Stimulated activated CD4-positive, alpha-beta T cell treated with anti-CD3 and anti-CD28 coated beads, Interleukin-1b, Interleukin-23, amount 100 ng/mL, for 24 hours (primary cell): Measurements from ENCODE around the gene DCN.
"Not testable (repeated sequence)": the region's sequence is repeated elsewhere in the genome, so short reads cannot be mapped to it uniquely, and the experiment has no call there.

Experiments used
- DNase-seq, 4 experiments: peaks; one replicate each; pipeline ENCODE4 v3.0.0-alpha.2; 2020; ENCODE audit warnings: low read depth in 4 of 4, low spot score in 1 of 4

The DCN gene, protein sequence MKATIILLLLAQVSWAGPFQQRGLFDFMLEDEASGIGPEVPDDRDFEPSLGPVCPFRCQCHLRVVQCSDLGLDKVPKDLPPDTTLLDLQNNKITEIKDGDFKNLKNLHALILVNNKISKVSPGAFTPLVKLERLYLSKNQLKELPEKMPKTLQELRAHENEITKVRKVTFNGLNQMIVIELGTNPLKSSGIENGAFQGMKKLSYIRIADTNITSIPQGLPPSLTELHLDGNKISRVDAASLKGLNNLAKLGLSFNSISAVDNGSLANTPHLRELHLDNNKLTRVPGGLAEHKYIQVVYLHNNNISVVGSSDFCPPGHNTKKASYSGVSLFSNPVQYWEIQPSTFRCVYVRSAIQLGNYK

DNA sequence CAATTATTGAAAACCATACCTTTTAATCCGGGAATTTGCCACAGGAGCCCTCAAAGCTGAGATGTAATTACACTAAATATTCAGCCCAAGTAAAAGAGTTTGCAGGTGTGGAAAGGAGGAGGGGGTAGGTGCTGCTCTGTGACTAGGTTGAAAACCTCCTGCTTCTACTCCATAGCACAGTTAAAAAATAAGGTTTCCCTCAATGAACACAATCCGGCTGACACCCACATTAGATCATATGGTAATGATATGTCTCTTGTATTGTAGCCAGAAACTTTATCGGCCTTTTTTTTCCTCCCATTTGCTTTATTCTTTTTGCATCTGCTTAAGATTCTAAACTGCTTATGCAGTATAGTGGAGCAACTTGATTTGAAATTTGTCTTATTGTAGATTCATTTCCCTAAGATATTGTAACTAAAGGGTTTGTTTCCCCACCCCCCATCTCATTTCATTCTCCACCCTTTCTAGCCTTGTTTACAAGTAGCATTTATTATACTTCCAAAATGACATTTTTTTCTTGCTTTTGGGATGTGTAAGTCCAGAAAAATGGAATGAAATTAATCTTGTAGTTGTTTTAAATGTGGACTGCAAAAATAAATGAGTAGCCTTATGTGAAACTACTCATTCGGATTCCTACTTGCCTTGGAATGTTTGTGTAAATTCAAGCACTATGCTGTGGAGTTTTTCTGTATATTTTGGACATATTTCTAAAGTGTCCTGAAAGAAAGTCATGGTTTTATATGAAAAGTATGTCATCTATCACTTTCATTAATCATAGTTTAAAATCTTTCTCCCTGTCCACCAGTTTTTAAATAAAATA, at the start of gene DCN:
Gene DCN, minus strand, starts transcription at position 182 of the 820 bp plus-strand sequence. CDS start 4,265 bp downstream, outside the sequence.
- DNase-seq, result no peak

- no peak for DNase-seq
These were observed 48.2 kb upstream of the DCN start for GRCh38 chr12:91230841-91231240.

DNA sequence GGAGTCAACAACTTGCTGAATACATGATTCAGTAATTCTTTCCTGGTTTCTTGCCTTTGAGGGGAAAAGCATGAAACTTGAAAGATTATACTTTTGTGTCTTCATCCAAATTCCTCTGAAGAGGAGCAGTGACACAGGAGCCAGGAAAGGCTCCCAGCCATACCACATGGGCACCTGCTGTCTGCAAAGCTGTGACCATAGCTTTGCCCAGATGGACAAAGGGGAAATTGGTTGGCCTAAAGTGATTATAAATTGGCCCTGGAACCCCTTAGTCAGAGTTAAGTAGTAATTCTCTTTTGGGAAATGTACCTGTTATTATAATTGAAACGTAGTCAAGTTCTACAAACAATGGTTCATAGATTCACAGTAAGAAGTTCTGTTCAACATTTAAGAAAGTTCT, 44.3 kb upstream of the DCN start:
- no peak for DNase-seq

- DNase-seq, result no peak
These were observed 42.7 kb upstream of the DCN start for GRCh38 chr12:91225316-91225715.

DNA sequence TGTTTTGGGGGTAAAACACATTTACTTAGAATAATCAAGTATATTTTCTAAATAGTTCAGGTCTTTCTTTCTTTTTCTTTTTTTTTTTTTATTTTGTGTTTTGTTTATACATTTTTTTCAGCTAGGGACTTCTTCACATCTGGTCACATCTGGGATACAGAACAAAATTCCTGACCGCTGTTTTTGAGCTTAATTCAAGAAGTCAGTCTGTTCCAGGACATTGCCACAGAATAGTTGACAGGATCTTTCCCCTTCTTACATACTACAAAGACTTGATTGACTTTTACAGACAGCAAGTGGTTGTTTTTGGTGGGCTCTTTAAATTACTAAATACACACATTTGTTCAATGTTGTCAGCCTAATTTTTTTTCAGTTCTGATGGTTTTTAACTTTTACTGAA, 41.8 kb upstream of the DCN start:
- DNase-seq, result no peak

GRCh38 chr12:91222746-91223145, 40.1 kb upstream of the DCN start:
- DNase-seq, result no peak

GRCh38 chr12:91219919-91220318, 37.3 kb upstream of the DCN start:
- no peak for DNase-seq

DNA sequence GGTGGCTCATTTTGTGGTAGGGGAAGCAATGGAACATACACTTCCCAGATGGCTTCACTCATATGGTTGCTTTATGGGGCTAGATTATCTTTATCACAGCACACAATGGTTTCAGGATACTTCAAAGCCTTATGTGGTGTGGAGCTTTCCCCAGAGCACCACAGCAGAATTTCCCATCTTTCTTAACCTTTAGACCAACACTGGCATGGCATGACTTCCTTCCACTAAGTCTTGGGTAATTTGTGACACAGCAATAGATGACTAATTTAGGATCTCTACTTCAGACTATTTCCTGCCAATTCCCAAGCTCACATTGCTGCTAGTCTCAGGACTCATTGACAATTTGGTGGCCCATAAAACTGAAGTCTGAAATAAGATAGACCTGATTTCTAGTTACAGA, 36.9 kb upstream of the DCN start:
- no peak for DNase-seq

- no peak for DNase-seq
These were observed 34.3 kb upstream of the DCN start for GRCh38 chr12:91216871-91217270.

GRCh38 chr12:91215940-91216454, 33.4 kb upstream of the DCN start:
- no peak for DNase-seq

DNA sequence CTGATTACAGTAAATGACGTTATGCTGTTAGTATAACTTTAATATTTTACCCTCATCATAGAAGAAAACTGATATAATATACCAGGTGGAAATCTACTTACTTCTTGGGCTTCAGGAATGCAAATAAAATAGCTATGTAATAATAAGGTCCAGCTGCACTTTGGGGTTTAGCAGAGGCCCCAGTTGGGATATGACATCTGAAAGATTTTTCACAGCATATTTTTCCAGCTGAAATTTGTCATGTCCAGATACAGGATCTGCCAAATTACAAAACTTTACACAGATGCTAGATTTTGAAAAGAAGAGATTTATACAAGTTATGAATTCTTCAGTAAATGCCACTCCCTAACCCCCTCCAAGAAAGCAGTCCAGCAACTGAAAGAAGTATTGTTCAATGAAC, 29.2 kb upstream of the DCN start:
- DNase-seq, result no peak

- no peak for DNase-seq
These were observed 28.0 kb upstream of the DCN start for GRCh38 chr12:91210618-91211017.

- no peak for DNase-seq
These were observed 27.5 kb upstream of the DCN start for GRCh38 chr12:91210144-91210543.

GRCh38 chr12:91207301-91207700, 24.7 kb upstream of the DCN start:
- DNase-seq, result not testable (repeated sequence)

- no peak for DNase-seq
These were observed 23.2 kb upstream of the DCN start for GRCh38 chr12:91205811-91206210.

DNA sequence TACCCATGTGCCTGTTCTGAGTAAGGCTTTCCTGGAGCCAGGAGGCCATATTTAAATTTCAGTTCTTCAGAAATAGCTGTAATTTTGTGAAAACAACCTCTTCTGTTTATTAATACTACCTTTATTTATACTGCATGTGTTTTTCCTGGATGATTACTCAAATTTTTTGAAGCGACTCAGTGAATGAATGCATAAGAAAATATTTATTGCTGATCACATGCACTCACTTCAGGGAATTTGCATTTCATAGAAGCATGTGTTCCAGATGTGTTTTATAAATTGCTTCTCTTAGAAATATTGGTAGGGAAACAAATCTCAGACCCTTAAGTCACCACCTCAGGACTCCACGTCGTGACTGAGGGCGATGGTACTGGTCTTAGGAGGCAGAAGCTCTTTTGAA, 21.8 kb upstream of the DCN start:
- no peak for DNase-seq

GRCh38 chr12:91203610-91204009, 21.0 kb upstream of the DCN start:
- DNase-seq, result no peak

DNA sequence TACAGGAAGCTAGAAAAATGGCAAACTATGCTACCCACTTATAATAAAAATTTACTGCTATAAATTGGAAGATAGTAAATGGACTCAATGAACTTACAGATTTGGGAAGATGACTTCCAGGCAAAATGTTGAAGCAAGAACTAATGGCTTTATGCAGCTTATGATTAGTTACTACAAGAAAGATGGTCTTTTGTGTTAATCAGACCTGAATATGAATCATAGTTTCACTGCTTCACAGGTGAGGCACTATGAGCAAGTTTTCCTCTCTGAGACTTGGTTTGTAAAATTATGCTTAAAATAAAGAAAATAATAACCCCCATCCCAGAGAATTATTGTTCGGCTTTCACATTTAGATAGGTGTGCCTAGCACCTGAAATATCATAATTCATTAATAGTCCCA, 19.8 kb upstream of the DCN start:
- DNase-seq, result no peak

- DNase-seq, result no peak
These were observed 13.8 kb upstream of the DCN start for GRCh38 chr12:91196436-91196835.

GRCh38 chr12:91194500-91194899, 11.9 kb upstream of the DCN start:
- DNase-seq, result no peak

DNA sequence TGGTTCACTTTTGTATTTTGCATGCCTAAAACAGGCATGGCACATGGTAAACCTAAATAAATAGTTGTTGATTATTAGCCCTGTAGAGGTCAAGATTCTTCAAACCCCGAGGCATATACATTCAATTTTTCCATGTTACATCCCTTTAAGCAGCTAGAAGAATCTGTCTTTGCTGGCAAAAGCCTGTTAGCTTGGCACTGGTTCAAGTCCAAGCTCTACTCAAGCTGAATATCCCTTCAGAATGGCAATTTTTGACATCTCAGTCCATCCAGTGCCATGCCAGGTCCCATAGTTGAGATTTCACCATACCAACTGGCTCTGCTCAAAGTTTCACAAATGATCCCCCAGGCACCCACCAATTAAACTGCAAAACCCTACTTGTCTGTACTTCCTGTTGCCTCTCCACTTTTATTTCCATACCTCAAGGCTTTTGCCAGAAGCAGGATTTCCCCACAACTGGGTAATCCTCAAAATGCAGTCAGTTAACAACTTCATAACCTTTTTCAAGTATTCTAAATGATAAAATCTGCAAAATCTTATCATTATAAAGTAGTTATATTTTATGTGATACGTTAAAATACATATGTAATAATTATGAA, 9.0 kb upstream of the DCN start:
- DNase-seq, result no peak

GRCh38 chr12:91189516-91189915, 6.9 kb upstream of the DCN start:
- no peak for DNase-seq
